Hematopoietic multipotent progenitor cell treated with erythropoietin and hydrocortisone succinate and interleukin-3 and kit ligand, for 6 days (in vitro differentiated cells): Measurements from ENCODE around the gene ZNF214.
A peak's percentile ranks its signal among the peaks of the same experiment; 100 is the strongest.

ENCODE experiments used
- DNase-seq: peaks from one replicate; pipeline ENCODE4 v3.0.0-alpha.2; 2015

The ZNF214 gene

GRCh38 chr11:7020183-7020917 is at the start of gene ZNF214, which contains the start of gene NLRP14:
Gene ZNF214 (minus strand): TSS chr11:7020346. CDS start chr11:7002835, 17,511 bp downstream.
Gene NLRP14 (plus strand): TSS chr11:7020479. CDS start chr11:7038587, 18,108 bp downstream.
- peak; percentile 83 for DNase-seq

- DNase-seq, result no peak
Observed at GRCh38 chr11:7062534-7062933, 42.4 kb upstream of the ZNF214 start.

- no peak for DNase-seq
Observed at GRCh38 chr11:7060868-7061267, 40.7 kb upstream of the ZNF214 start.

- DNase-seq, result no peak
Observed at GRCh38 chr11:7057641-7058040, 37.5 kb upstream of the ZNF214 start.

GRCh38 chr11:7056828-7057513 is 36.8 kb upstream of the ZNF214 start:
- DNase-seq, result no peak

- no peak for DNase-seq
Observed at GRCh38 chr11:7050191-7050590, 30.0 kb upstream of the ZNF214 start.

- DNase-seq, result no peak
Observed at GRCh38 chr11:7046474-7047175, 26.5 kb upstream of the ZNF214 start.

GRCh38 chr11:7034019-7034418 is 13.9 kb upstream of the ZNF214 start:
- DNase-seq, result no peak

GRCh38 chr11:7032692-7033091 is 12.5 kb upstream of the ZNF214 start:
- no peak for DNase-seq

- DNase-seq, result no peak
Observed at GRCh38 chr11:7031471-7031871, 11.3 kb upstream of the ZNF214 start.

- DNase-seq, result no peak
Observed at GRCh38 chr11:7030836-7031235, 10.7 kb upstream of the ZNF214 start.

GRCh38 chr11:7028141-7028540 is 8.0 kb upstream of the ZNF214 start:
- DNase-seq, result no peak

- DNase-seq, result no peak
Observed at GRCh38 chr11:7021318-7021717, 1.2 kb upstream of the ZNF214 start.

GRCh38 chr11:7019500-7020182 is 505 bp downstream of the ZNF214 start:
- peak; percentile 22 for DNase-seq

- no peak for DNase-seq
Observed at GRCh38 chr11:7016011-7016410, 4.1 kb downstream of the ZNF214 start.

- no peak for DNase-seq
Observed at GRCh38 chr11:7014118-7014517, 6.0 kb downstream of the ZNF214 start.

GRCh38 chr11:7004482-7004881 is 15.7 kb downstream of the ZNF214 start:
- peak; percentile 7 for DNase-seq

GRCh38 chr11:6995703-6996102 is 24.4 kb downstream of the ZNF214 start:
- no peak for DNase-seq

- no peak for DNase-seq
Observed at GRCh38 chr11:6992457-6993417, 27.4 kb downstream of the ZNF214 start.

- no peak for DNase-seq
Observed at GRCh38 chr11:6992026-6992425, 28.1 kb downstream of the ZNF214 start.

- no peak for DNase-seq
Observed at GRCh38 chr11:6991227-6991626, 28.9 kb downstream of the ZNF214 start.

- no peak for DNase-seq
Observed at GRCh38 chr11:6988506-6988905, 31.6 kb downstream of the ZNF214 start.
